Epithelial cell of esophagus (primary cell): ENCODE measurements around the gene MTHFD1L.

Experiments used
- DNase-seq: peaks from one replicate; pipeline ENCODE4 v3.0.0; 2010; ENCODE audit warnings: low read depth
- H3K4me3 ChIP-seq: 2 replicates; pipeline ENCODE4 v1.5.1; 2011; ENCODE audit warnings: mild to moderate bottlenecking, low read length, control low read depth
- CTCF ChIP-seq: IDR thresholded peaks from 2 replicates; pipeline ENCODE4 v1.5.1; 2011; ENCODE audit warnings: low read depth, mild to moderate bottlenecking, low read length, control low read depth, inconsistent platforms; ENCODE audit not compliant: insufficient read depth; ENCODE audit errors: missing control alignments

Gene MTHFD1L

GRCh38 chr6:151088599-151088935, 223.1 kb downstream of the MTHFD1L start:
- TF ChIP-seq CTCF, result no peak
- no peak for DNase-seq
- no peak overlapping the region for H3K4me3 ChIP-seq

GRCh38 chr6:151088963-151089362, 223.5 kb downstream of the MTHFD1L start:
- no peak for DNase-seq
- no peak for TF ChIP-seq CTCF

GRCh38 chr6:151089978-151090377, 224.5 kb downstream of the MTHFD1L start:
- no peak for TF ChIP-seq CTCF
- H3K4me3 ChIP-seq, result no peak overlapping the region
- DNase-seq, result no peak

More at GRCh38 chr6:151088963-151089362, 223.5 kb downstream of the MTHFD1L start:
- H3K4me3 ChIP-seq, result no peak overlapping the region

- no peak for DNase-seq
- TF ChIP-seq CTCF, result no peak
- H3K4me3 ChIP-seq, result no peak overlapping the region
Observed at GRCh38 chr6:151091571-151091970, 226.1 kb downstream of the MTHFD1L start.

- no peak for DNase-seq
Observed at GRCh38 chr6:151092591-151092990, 227.1 kb downstream of the MTHFD1L start.

GRCh38 chr6:151093706-151094105, 228.2 kb downstream of the MTHFD1L start:
- no peak for DNase-seq
- no peak overlapping the region for H3K4me3 ChIP-seq
- no peak for TF ChIP-seq CTCF

More at GRCh38 chr6:151092591-151092990, 227.1 kb downstream of the MTHFD1L start:
- no peak for TF ChIP-seq CTCF
- H3K4me3 ChIP-seq, result no peak overlapping the region

- TF ChIP-seq CTCF, result no peak
- no peak for DNase-seq
- no peak overlapping the region for H3K4me3 ChIP-seq
Observed at GRCh38 chr6:151095538-151096254, 230.2 kb downstream of the MTHFD1L start.
